Ecto neural progenitor cell (in vitro differentiated cells): Measurements from ENCODE around the gene SLC7A11.

Source experiments
- DNase-seq: peaks from one replicate; pipeline ENCODE4 v3.0.0-alpha.2; 2018; ENCODE audit warnings: low spot score

SLC7A11 gene

DNA sequence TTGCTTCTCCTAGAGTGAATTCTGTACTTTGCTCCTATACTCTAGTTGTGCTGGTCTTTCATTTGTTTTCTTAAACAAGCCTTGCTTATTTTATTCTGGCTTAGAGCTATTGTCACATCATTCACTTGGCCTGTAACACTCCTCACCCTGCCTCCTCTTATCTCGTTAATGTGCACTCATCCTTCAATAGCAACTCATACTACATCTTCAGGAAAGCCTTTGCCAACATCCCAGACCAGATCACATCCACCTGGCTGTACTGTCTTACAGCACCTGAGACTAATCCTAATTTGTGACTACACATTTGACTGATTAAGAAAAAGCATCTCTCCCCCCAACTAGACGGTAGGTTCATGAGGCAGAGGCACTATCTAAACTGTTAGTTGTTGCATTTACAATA is 80.8 kb downstream of the SLC7A11 start:
- DNase-seq: no peak

DNA sequence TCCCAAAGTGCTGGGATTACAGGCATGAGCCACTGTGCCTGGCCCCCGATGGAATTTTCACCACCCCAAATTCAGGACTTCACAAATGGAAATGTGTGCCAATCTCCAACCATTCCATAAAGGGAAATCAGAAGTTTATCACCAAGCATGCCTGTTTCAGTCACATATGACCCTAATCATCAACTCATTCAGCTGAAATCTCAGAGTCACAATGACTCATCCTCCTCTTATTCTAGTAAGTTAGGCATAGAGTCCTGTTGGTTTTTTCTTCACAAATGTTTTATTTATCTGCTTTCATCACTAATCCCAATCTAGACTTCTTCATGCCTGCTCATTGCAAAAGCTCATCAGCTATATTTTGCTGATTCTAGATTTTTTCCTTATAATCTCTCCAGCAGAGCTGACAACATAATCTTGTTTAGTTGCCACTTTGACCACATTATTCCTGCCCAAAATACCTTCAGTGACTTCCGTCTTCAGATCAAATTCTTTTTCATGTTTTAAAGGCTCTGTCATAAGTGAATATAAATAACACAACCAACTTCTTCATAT is 83.3 kb downstream of the SLC7A11 start:
- no peak for DNase-seq

GRCh38 chr4:138140879-138141278 is 101.3 kb downstream of the SLC7A11 start:
- DNase-seq: no peak

- DNase-seq: no peak
Observed at GRCh38 chr4:138138774-138139173, 103.4 kb downstream of the SLC7A11 start.

DNA sequence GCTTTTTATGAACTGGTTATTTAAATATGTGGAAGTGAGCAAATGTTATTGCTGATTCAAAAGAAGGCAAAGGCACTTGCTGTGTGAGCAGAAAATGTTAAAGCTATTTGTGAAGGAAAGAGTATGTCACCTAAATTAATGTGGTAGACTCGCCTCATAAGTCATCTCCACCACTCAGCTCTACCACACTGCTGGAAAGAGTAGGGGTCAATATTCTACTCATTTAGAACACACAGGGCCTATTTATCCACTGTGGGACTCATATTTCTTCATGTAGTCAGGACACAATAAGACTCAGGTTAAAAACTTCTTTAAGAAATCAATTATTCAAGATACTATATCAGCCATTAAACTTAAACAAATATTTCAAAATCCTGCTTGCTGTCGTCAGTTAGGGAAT is 106.5 kb downstream of the SLC7A11 start:
- DNase-seq: no peak

DNA sequence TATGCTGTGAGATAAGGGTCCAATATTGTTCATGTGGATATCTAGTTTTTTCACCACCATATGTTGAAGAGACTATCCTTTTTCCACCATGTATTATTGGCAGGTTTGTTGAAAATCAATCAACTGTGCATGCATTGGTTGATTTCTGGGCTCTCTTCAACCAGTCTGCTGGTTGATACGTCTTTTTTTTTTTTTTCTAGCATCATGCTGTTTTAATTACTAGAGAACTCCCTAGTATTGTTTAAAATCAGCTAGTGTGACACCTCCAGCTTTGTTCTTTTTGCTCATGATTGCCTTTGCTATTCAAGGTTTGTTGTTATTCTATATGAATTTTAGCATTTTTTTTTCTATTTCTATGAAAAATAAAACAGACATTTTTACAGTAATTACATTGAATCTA is 123.9 kb downstream of the SLC7A11 start:
- no peak for DNase-seq

DNA sequence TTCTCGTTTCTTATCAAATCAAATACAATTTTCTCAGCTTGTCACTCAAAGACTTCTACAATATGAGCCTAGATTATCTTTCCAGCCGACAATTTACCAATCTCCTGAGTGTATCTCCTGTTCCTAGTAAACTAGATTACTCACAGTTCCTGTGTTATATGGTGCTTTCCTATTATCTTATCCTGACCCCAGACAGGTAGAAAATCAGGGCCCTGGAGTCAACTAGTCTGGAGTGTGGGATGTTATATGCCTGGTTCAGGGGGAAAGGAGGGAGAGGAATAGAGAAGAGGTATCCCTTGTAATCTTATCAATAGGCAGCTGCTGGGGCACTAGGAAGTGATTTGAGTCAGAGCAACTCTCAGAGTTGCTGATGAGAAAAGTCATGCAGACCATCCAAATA is 127.1 kb downstream of the SLC7A11 start:
- DNase-seq: no peak

- DNase-seq: no peak
Observed at GRCh38 chr4:138114434-138114833, 127.7 kb downstream of the SLC7A11 start.
